OCI-M2 (cell line): Measurements from ENCODE around the gene USH1C.

Source experiments
- DNase-seq: peaks from one replicate; lab custom pipeline; 2025; ENCODE audit not compliant: unreplicated experiment; lab: John Stamatoyannopoulos, UW

USH1C gene

GRCh38 chr11:17550450-17551346 is 6.5 kb upstream of the USH1C start:
- DNase-seq = no peak

GRCh38 chr11:17548444-17548843 is 4.2 kb upstream of the USH1C start:
- DNase-seq = no peak

DNA sequence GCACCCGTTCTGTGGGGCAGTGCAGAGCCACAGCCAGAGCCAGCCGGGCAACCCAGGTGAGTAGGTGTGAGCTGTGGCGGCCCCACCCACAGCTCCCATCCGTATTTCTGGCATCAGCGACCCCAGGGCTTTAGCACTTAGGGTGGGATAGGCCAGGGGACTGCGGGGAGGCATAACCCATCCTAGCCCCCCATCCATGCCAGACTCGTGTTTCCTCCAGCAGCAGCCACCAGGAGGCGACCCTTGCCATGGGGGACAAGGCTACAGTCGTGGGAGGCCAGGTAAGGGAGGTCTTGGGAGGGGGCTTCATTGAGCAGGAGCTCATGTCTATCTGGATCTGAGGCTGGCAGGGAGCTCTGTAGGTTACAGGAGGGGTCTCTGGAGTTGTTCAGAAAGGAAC is 3.7 kb upstream of the USH1C start:
- DNase-seq = no peak

- DNase-seq = no peak
Observed at GRCh38 chr11:17547051-17547577, 2.9 kb upstream of the USH1C start, which contains the start of gene OTOG. TSS of gene OTOG (plus strand) at chr11:17547259. CDS start at chr11:17547373, 114 bp downstream.

DNA sequence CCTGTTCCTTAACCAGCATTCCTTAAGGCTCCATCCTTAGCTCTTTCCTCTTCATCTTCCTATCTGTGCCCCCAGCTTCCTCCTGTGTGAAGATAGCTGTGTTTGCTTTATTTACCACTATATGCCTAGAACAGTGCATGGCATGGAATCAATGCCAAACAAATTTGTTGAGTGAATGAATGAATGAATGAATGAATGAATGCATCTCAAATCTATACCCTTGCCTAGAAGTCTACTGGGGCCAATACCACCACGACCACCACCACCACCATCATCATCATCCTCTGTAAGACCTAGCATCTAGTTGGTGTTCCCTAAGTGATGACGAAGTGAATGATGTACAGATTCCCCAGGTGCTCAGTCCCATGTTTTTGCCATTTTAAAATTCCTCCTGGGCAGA is 2.0 kb upstream of the USH1C start:
- DNase-seq = no peak

DNA sequence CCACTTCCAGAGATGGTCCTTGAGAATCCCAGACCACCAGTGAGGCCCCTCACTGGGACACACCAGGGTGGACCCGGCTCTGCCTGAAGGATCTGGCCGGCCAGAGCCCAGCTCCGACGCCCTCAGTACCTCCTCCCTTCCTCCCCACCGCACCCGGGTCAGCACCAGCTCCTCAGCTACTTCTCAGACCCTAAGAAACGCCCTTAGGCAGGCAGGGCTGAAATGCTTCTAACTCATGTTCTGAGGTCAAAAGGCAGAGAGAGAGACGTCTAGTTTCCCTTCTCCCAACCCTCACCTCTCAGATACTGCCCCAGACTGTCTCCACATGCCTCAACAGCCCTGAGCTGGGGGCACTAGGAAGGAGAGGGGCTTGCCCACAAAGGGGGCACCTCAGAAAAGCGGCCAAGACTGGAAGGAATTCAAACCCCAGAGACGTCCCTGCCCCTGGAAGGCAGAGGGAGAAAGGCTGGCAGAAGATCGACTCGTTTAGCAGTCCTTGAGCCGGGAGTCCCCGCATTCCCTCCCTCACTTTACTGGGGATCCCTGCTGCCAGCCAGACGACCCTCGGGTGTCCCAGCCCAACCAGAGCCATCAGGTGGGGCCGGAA is 539 bp downstream of the USH1C start:
- DNase-seq = no peak

DNA sequence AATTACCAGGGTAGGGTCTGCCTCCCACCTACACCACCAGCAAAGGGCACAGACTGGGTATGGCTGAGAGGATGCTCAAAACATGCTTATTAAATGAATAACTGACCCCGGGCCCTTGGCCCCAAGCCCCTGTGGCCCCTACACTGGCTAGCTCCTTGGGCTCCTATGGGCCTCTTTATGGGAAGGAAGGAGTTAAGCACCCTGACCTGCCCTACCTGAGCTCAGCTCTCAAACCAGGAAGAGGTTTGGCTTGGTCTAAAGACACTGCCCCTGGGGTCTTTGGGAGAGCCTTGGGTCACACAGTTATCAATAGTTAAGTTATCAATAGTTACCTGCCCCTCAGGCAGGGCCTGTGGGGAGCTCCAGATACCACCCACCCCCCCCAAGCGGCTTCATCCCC is 1.2 kb downstream of the USH1C start:
- no peak for DNase-seq

GRCh38 chr11:17542249-17542648 is 2.0 kb downstream of the USH1C start:
- no peak for DNase-seq

GRCh38 chr11:17541330-17541885 is 2.8 kb downstream of the USH1C start:
- DNase-seq = no peak

DNA sequence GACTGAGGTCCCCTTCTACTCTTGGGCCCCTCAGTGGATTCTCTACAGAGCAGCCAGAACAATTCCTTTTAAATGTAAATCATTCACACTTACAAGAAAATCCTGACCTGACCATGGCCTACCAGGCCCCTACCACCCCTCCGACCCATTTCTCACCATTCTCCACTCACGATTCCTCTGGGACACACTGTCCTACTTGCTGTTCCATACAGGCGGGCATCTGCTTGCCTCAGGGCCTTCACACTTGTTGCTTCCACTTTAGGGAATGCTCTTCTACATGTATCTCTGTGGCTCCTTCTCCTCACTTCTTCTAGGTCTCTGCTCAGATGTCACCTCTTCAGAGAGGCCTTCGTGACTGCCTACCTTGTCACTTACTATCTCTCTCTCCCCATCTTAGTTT is 3.4 kb downstream of the USH1C start:
- DNase-seq = no peak

DNA sequence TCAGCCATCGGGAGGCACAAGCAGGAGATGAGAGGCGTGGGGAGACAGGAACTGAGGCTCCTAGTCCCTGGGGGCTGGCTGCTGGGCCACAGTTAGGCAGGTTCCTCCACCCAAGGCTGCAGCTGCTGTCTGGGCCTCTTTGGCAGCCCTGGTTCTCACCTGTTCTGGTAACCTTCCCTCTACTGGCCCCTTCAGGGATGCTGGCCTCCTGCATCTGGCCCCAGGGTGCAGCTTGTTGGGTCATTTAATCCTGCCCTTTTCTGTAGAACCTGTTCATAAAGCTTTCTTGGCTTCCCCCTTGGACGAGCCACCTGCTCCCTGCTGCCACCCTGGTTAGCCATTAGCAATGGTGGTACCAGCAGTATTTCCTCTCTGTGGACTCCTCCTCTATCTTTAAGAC is 5.5 kb downstream of the USH1C start:
- no peak for DNase-seq

- DNase-seq = no peak
Observed at GRCh38 chr11:17538054-17538453, 6.2 kb downstream of the USH1C start.

DNA sequence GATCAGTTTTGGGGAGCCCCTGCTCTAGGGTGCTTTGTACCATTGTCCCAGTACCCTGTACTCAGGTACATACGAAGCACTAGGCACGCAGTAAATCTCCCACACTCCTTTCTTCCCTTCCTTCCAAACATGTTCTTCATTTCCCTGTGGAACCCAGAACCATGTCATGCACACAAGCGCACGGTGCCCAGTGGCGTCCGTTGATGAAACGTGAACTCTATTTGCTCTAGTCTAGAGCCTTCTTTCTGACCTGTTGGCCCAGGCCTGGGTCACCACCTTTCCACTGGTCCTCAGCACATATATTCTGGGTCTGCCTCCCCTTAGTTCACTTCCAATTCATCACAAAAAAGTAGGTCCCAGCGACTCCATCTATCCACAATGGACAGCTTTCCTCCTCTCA is 7.0 kb downstream of the USH1C start:
- no peak for DNase-seq

DNA sequence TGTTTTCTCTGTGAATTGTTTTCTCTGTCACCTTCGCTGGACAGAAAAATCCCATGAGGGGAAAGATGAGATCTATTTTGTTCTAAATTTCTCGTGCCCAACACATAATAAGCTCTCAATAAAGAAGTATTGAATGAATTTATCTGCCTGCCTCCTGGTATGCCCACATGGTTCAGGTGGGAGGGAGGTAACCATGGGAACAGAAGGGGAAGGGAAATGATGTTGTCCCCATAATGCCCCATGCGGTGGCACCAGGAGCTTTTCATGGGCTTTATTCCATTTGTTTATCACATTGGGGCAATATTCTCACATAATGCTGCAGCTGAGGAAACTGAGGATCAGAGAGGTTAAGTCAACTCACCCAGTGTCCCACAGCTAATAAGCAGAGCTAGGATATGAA is 8.7 kb downstream of the USH1C start:
- DNase-seq = no peak

GRCh38 chr11:17533778-17534415 is 10.3 kb downstream of the USH1C start:
- DNase-seq = no peak

DNA sequence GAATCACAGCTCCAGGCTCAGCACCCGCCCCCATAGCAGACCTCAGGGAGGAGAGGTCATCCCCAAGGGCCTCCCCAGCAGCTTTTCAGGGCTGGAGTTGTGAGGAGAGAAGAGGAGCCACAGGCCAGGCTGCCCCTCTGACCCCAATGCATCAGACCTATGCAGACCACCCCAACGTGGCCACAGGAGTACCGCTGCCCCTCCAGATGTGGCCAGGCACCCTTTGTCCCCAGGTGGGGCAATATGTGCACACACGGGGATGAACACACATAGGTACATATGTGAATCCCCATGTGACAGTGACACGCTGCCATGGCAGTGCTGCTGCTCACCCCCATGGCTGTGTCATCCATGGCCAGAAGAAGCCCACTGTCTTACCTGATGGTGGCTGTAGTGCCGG is 10.9 kb downstream of the USH1C start:
- no peak for DNase-seq

- DNase-seq = no peak
Observed at GRCh38 chr11:17532784-17533183, 11.4 kb downstream of the USH1C start.

DNA sequence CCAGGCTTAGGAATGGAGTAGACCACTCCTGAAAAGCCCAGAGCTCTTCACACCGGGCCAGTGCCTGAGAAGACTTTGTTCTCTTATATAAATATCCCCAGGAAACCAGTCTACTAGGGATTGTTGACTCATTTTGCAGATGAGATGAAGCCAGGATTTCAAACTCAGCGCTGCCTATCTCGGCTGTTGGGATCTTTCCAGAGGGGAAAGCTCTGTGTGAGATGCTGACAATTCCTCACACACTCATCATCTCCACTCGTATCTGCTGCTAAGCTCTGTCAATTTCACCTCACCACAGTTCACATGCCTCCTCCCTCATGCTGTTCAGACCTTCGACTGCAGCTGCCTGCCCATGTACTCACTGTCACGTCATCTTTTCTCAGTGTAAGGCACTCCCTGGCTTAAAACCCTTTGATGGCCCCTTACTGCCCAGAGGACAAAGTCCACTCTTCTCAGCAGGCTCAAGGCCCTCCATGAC is 12.5 kb downstream of the USH1C start:
- no peak for DNase-seq

DNA sequence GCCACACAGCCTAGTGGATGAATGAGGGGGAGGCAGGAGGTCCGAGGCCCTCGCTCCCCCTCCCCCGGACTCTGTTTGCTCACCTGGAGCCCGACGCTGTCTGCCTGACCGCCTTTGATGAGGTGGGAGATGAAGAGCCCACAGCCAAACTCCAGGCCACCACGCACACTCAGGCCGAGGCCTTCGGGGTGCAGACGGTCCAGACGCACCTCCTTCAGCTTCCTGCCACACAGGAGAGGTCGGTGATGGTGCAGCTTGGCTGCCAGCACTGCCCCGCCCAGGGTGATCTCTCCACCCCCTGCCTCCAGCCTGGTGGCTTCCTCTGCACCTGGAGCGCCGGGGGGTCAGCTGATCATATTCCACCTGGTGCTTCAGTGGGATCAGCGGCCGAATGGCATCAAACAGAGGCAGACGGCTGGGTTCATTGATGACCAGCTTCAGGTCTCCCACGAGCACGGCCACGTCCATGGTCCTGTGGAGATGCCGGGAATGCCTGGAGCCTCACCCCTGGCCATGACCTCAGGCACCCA is 13.1 kb downstream of the USH1C start:
- DNase-seq = no peak

GRCh38 chr11:17529844-17530185 is 14.4 kb downstream of the USH1C start:
- DNase-seq = no peak
